ENCODE data around the gene NLRC5.
"Not testable (repeated sequence)": the region's sequence is repeated elsewhere in the genome, so short reads cannot be mapped to it uniquely, and the experiment has no call there.

NLRC5 gene

GRCh38 chr16:57107321-57107922, 118.1 kb downstream of the NLRC5 start:
- no peak for DNase-seq

- no peak for DNase-seq
Observed at GRCh38 chr16:57108432-57108831, 119.1 kb downstream of the NLRC5 start.

GRCh38 chr16:57109259-57110105, 120.1 kb downstream of the NLRC5 start:
- DNase-seq = not testable (repeated sequence)

- DNase-seq = no peak
Observed at GRCh38 chr16:57110937-57111336, 121.6 kb downstream of the NLRC5 start.

- DNase-seq = no peak
Observed at GRCh38 chr16:57111420-57111819, 122.1 kb downstream of the NLRC5 start.

- DNase-seq = no peak
Observed at GRCh38 chr16:57112403-57113041, 123.2 kb downstream of the NLRC5 start.

GRCh38 chr16:57113042-57113453, 123.7 kb downstream of the NLRC5 start:
- DNase-seq = no peak

GRCh38 chr16:57113664-57114063, 124.3 kb downstream of the NLRC5 start:
- no peak for DNase-seq

- no peak for DNase-seq
Observed at GRCh38 chr16:57115168-57115513, 125.8 kb downstream of the NLRC5 start.

GRCh38 chr16:57115514-57116182, 126.3 kb downstream of the NLRC5 start:
- DNase-seq = no peak

GRCh38 chr16:57118461-57119084, 129.2 kb downstream of the NLRC5 start:
- no peak for DNase-seq

- DNase-seq = no peak
Observed at GRCh38 chr16:57123216-57123973, 134.0 kb downstream of the NLRC5 start.

GRCh38 chr16:57123974-57124674, 134.8 kb downstream of the NLRC5 start:
- no peak for DNase-seq

- no peak for DNase-seq
Observed at GRCh38 chr16:57125376-57125775, 136.0 kb downstream of the NLRC5 start.

GRCh38 chr16:57125969-57126368, 136.6 kb downstream of the NLRC5 start:
- DNase-seq = no peak

GRCh38 chr16:57126411-57126810, 137.1 kb downstream of the NLRC5 start:
- no peak for DNase-seq

GRCh38 chr16:57127037-57127763, 137.8 kb downstream of the NLRC5 start:
- DNase-seq = no peak

GRCh38 chr16:57127836-57128235, 138.5 kb downstream of the NLRC5 start:
- DNase-seq = no peak

GRCh38 chr16:57128771-57129389, 139.5 kb downstream of the NLRC5 start:
- no peak for DNase-seq

GRCh38 chr16:57130950-57131321, 141.6 kb downstream of the NLRC5 start:
- DNase-seq = no peak

Data from NCI-H774 (cell line).